CD1c-positive myeloid dendritic cell (primary cell): ENCODE data around the gene ZBTB7C.

Experiments
- DNase-seq: peaks from one replicate; pipeline ENCODE4 v3.0.0-alpha.2; 2016; ENCODE audit errors: extremely low spot score

The ZBTB7C gene

GRCh38 chr18:48060346-48060745 is 348.8 kb downstream of the ZBTB7C start:
- no peak for DNase-seq

DNA sequence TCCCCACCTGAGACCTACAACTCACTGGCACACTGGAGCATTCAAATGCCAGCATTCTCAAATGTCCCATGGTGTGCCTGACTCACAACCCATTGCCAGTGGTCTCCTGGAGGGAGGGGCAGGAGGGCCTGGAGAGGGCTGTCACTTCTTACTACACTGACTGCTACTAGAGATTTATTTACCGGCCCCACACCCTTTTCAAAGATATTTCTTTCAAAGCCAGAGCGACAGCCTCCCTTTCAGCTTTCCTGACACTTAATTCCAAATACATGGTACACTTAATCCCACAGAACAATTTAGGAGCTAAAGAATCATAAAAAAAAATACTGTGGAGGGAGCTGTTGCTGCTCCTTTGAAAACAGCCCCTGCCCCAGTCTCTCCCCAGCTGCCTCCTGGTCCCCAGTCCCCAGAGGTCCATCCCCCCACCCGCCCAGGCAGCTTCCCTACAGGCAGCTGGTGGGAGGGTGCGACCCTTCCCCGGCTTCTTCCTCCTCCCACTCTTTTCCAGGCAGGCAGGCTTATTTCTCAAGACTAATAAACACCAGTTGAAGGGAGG is 349.6 kb downstream of the ZBTB7C start:
- no peak for DNase-seq

GRCh38 chr18:48058486-48058885 is 350.7 kb downstream of the ZBTB7C start:
- DNase-seq: no peak

GRCh38 chr18:48057018-48057417 is 352.2 kb downstream of the ZBTB7C start:
- DNase-seq: no peak

DNA sequence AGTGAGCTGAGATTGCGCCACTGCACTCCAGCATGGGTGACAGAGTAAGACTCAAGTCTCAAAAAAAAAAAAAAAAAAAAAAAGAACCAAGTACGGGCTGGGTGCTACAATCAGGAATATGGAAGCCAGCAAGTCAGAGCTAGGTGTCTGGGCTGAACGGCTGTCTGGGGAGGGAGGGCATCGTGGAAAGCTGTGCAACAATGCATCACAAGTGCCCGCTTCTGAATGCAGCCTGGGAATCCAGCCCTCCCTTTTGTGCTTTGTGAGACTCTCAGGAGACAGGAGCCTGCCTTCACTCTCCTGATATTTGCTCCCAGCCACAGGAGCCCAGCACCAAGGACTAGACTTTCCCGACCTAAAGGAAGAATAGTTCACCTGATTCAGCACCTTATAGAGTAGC is 353.8 kb downstream of the ZBTB7C start:
- no peak for DNase-seq

- no peak for DNase-seq
These were observed 355.0 kb downstream of the ZBTB7C start for GRCh38 chr18:48053881-48054816.

- DNase-seq: no peak
These were observed 356.3 kb downstream of the ZBTB7C start for GRCh38 chr18:48052842-48053241.

DNA sequence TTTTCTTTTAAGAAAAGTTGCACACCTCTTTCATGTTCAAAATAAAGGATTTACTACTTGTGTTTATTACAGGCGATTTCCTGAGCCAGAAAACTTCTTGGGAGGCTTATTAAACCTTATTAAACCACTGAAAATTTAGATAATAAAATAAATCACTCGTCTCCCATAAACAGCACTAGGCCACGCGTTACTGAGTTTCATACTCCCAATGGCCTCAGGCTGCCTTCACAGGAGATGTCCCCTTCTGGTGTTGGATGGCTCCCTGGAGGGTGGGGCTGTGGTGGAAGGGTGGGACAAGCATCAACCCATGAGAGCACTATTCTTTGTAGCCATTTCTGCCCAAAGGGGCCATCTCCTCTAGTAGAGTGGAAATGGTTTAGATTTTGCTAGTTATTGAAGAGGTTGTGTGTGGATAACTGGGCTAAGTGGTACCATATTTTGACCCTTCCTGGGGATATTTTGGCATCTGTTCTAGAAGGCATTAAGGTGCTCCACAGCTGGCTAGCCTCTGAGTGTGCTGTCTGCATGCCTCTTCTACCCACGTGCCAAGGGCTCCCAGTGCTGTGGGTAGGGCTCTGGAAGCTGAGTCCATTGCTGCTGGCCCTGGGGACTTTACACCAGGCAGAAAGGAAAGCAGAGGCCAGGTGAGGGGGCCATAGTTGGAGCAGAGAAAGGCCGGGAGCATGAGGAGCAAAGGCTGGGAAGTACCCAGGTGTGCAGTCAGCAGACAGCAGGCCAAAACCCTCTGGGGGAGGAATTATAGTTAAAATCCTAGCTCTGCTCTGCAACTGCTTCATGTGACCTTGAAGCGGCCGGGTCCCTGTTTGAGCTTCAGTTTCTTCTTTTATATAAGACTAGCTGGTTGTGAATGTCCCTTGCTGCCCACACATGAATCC is 357.0 kb downstream of the ZBTB7C start:
- DNase-seq: no peak

GRCh38 chr18:48050176-48050575 is 359.0 kb downstream of the ZBTB7C start:
- no peak for DNase-seq

- DNase-seq: no peak
These were observed 359.4 kb downstream of the ZBTB7C start for GRCh38 chr18:48049757-48050156.

DNA sequence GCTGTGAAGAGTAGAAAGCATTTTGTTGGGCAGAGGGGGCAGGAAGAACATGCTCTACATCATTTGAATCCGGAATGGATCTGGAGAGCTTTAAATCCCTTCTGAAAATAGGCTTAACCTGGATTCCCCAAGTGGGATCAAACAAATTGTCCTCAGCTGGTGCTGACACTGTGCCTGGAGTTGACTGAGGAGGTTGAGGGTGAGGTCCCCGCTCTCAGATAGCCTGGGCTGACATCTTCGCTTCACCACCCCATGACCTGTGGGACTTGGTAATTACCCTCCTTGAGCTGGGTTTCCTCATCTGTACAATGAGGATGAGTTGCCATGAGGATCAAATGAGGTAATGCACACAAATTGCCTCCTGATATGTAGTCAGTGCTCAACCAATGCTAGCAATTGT is 360.9 kb downstream of the ZBTB7C start:
- DNase-seq: no peak

DNA sequence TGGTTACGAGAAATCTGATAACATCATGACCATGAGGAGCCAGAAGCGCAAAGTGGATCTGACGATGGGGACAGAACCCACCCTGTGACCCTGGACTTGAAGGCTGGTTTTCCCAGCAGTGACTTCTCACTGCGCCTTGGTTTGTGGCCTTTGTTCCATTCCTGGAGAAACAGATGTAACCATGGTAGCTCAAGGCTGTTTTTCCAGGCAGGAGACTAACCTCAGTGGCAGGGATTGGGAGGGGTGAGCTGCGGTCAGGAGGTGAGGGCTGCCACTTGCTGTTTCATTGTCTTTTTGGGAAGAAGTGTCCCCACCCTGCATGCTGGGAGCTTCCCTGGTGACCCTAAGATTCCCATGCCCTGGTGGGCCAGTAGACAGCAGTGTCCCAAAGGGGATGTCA is 362.3 kb downstream of the ZBTB7C start:
- no peak for DNase-seq

- no peak for DNase-seq
These were observed 363.4 kb downstream of the ZBTB7C start for GRCh38 chr18:48045744-48046143.

DNA sequence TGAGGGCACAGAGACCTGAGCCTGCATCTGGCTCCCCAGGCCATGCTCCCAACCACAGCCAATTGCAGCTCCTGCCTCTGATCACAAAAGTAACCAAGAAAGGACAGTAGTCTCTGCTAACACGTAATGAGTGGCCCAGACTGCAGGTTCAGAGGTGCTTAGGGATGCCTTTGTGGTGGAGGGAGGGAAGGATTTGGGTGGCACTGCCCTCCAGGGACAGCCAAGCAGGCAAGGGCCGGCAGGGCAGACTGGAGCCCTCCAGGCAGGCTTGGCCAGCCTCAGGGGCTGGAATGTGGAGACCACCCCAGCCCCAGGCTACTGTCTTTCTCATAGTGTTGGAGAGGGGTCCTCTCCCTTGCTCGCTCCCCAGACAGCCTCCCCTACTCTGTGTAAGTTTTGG is 364.2 kb downstream of the ZBTB7C start:
- DNase-seq: no peak

- DNase-seq: no peak
These were observed 366.0 kb downstream of the ZBTB7C start for GRCh38 chr18:48043166-48043565.

DNA sequence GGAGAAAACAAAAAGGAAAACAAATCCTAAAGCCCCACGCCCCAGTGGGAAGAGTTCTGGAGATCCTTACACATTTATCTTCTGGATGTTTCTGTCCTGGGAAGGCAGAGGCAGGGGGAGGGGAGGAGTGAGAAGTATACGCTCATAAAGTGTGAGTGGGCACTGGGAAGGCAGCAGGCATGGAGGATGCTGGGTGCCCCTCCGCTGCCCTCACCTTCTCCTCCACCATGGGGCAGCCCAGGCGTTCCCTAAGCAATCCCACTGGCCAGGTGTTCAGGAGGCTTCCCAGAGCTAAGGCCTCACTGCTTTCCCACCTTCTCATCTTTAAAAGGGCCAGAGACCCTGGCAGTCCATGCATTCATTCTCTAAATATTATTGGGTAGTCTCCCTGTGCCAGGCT is 366.8 kb downstream of the ZBTB7C start:
- no peak for DNase-seq

DNA sequence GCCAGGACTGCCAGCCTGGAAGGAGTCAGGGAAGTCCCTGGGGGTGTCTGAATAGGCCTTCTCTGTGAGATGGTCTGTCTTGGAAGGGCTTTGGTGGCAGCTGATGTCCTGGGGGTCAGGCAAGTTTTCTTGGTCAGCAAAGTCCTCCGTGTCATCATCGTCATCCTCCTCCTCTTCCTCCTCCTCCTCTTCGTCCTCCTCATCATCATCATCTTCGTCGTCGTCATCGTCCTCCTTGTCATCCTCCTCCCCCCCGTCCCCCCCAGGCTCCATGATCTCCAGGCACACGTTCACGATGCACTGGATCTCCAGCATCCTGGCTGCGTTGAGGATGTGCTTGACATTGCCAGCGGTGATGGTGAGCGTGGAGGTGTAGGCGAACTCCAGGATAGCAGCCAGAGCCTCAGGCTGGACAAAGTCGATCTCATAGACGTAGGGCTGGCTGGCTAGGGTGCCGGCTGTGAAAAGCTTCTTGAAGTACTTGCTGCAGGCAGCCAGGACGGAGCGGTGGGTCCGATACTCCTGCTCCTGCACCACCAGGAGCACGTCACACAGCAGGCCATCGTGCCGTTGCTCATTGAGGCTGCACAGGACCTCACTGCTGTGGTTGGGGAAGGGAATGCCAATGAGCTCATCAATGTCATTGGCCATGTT is 368.6 kb downstream of the ZBTB7C start:
- DNase-seq: no peak

- DNase-seq: no peak
These were observed 369.4 kb downstream of the ZBTB7C start for GRCh38 chr18:48039769-48040215.

- no peak for DNase-seq
These were observed 370.5 kb downstream of the ZBTB7C start for GRCh38 chr18:48038636-48039035.

GRCh38 chr18:48037481-48038271 is 371.5 kb downstream of the ZBTB7C start:
- DNase-seq: no peak
